HG03460 (cell line): ENCODE data around the gene SPHKAP.
"Not testable (repeated sequence)": the region's sequence is repeated elsewhere in the genome, so short reads cannot be mapped to it uniquely, and the experiment has no call there.

Experiments used
- ATAC-seq: cut with Tn5 transposase; IDR thresholded peaks from one replicate; pipeline ENCODE4 v1.9.1; 2021; ENCODE audit not compliant: unreplicated experiment

SPHKAP gene

GRCh38 chr2:228181098-228182019 is at the start of gene SPHKAP:
SPHKAP (minus strand) TSS chr2:228181687; CDS start chr2:228181598, 89 bp downstream.
- ATAC-seq, result no peak

- no peak for ATAC-seq
Measured at GRCh38 chr2:228227466-228227865, 46.0 kb upstream of the SPHKAP start.

- no peak for ATAC-seq
Measured at GRCh38 chr2:228224410-228224809, 42.9 kb upstream of the SPHKAP start.

- ATAC-seq, result not testable (repeated sequence)
Measured at GRCh38 chr2:228218593-228218992, 37.1 kb upstream of the SPHKAP start.

GRCh38 chr2:228197504-228197903 is 16.0 kb upstream of the SPHKAP start:
- ATAC-seq, result no peak

- ATAC-seq, result no peak
Measured at GRCh38 chr2:228180181-228181097, 1.0 kb downstream of the SPHKAP start.

GRCh38 chr2:228167290-228167689 is 14.2 kb downstream of the SPHKAP start:
- no peak for ATAC-seq

GRCh38 chr2:228164718-228165117 is 16.8 kb downstream of the SPHKAP start:
- ATAC-seq, result no peak

- ATAC-seq, result no peak
Measured at GRCh38 chr2:228157841-228158240, 23.6 kb downstream of the SPHKAP start.

- ATAC-seq, result no peak
Measured at GRCh38 chr2:228144961-228145360, 36.5 kb downstream of the SPHKAP start.

GRCh38 chr2:228140934-228141528 is 40.5 kb downstream of the SPHKAP start:
- ATAC-seq, result peak; percentile 99

GRCh38 chr2:228136027-228136426 is 45.5 kb downstream of the SPHKAP start:
- ATAC-seq, result no peak

GRCh38 chr2:228135300-228135699 is 46.2 kb downstream of the SPHKAP start:
- ATAC-seq, result no peak

- ATAC-seq, result no peak
Measured at GRCh38 chr2:228131833-228132232, 49.7 kb downstream of the SPHKAP start.

- ATAC-seq, result no peak
Measured at GRCh38 chr2:228126401-228126800, 55.1 kb downstream of the SPHKAP start.

- no peak for ATAC-seq
Measured at GRCh38 chr2:228118940-228119339, 62.5 kb downstream of the SPHKAP start.

- no peak for ATAC-seq
Measured at GRCh38 chr2:228107846-228108245, 73.6 kb downstream of the SPHKAP start.

GRCh38 chr2:228105526-228106250 is 75.8 kb downstream of the SPHKAP start:
- ATAC-seq, result no peak

- ATAC-seq, result no peak
Measured at GRCh38 chr2:228104215-228104614, 77.3 kb downstream of the SPHKAP start.

- no peak for ATAC-seq
Measured at GRCh38 chr2:228103379-228103778, 78.1 kb downstream of the SPHKAP start.

GRCh38 chr2:228102949-228103348 is 78.5 kb downstream of the SPHKAP start:
- ATAC-seq, result peak; percentile 72
